Middle frontal gyrus (tissue), 1 donor: ENCODE results near the gene PNMT.

Experiments
- DNase-seq: peaks from one replicate; pipeline ENCODE4 v3.0.0-alpha.2; 2015; ENCODE audit warnings: low spot score; ENCODE audit errors: extremely low spot score

The PNMT gene

GRCh38 chr17:39632153-39632941 lies 35.9 kb upstream of the PNMT start:
- DNase-seq: no peak

- no peak for DNase-seq
Observed at GRCh38 chr17:39633570-39634183, 34.6 kb upstream of the PNMT start.

- no peak for DNase-seq
Observed at GRCh38 chr17:39634384-39634871, 33.8 kb upstream of the PNMT start.

- no peak for DNase-seq
Observed at GRCh38 chr17:39635614-39636176, 32.6 kb upstream of the PNMT start.

- DNase-seq: no peak
Observed at GRCh38 chr17:39636587-39636926, 31.7 kb upstream of the PNMT start.

- DNase-seq: peak; percentile 78
Observed at GRCh38 chr17:39636927-39637736, 31.1 kb upstream of the PNMT start, which contains the start of gene STARD3. Gene STARD3, plus strand, starts transcription at chr17:39637144. Its CDS starts 16,388 bp downstream, at chr17:39653532.

- no peak for DNase-seq
Observed at GRCh38 chr17:39638317-39638716, 29.9 kb upstream of the PNMT start.

- DNase-seq: no peak
Observed at GRCh38 chr17:39639043-39639442, 29.2 kb upstream of the PNMT start.

GRCh38 chr17:39639566-39640458 lies 28.4 kb upstream of the PNMT start:
- no peak for DNase-seq

- no peak for DNase-seq
Observed at GRCh38 chr17:39640591-39641031, 27.6 kb upstream of the PNMT start.

GRCh38 chr17:39641097-39641496 lies 27.2 kb upstream of the PNMT start:
- no peak for DNase-seq

GRCh38 chr17:39641883-39642282 lies 26.4 kb upstream of the PNMT start:
- no peak for DNase-seq

- DNase-seq: no peak
Observed at GRCh38 chr17:39642291-39643074, 25.8 kb upstream of the PNMT start.

- DNase-seq: no peak
Observed at GRCh38 chr17:39643271-39643670, 25.0 kb upstream of the PNMT start.

GRCh38 chr17:39647256-39647655 lies 21.0 kb upstream of the PNMT start:
- no peak for DNase-seq

- no peak for DNase-seq
Observed at GRCh38 chr17:39648616-39649366, 19.5 kb upstream of the PNMT start.

- DNase-seq: no peak
Observed at GRCh38 chr17:39650121-39650579, 18.1 kb upstream of the PNMT start.

- no peak for DNase-seq
Observed at GRCh38 chr17:39651923-39652586, 16.2 kb upstream of the PNMT start.
